ENCODE results near the gene SNX20.

SNX20 gene

DNA sequence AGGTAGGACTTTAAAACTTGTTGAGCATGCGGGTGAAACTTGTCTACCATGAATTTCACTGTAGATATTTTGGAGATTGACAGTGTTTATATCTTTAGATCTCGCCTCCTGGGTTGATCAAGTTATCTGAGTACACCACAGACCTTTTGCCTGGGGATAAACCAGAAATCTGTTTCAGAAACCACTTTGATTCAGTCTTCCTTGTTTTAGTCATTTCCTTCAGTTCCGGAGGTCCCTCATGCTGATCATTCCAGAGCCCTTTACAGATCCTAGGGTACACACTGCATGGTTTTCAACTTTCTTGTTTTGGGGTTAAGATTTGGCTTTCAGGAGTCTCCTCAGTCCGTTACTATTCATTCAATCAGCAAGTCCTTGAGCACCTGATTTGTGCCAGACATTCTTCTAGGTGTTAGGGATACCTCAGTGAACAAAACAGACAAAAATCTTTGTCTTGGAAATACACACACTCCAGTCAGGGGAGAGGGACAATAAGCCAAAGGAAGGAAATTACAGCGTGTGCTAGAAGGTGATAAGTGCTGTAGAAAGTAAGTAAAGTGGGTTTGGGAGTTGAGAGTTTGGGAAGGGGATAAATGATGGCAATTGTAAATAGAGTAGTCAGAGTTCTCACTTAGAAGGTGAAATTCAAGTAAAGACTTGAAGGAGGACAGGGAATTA lies 24.5 kb upstream of the SNX20 start:
- no peak for DNase-seq (ENCODE audit: low read depth)
- in situ Hi-C loops (cut with HindIII; ENCODE audit: low sequenced_read_pairs): no loop called here
- no peak overlapping the region for H3K4me3 ChIP-seq (ENCODE audit: low read depth, low read length)
- TF ChIP-seq, protein P1, sequence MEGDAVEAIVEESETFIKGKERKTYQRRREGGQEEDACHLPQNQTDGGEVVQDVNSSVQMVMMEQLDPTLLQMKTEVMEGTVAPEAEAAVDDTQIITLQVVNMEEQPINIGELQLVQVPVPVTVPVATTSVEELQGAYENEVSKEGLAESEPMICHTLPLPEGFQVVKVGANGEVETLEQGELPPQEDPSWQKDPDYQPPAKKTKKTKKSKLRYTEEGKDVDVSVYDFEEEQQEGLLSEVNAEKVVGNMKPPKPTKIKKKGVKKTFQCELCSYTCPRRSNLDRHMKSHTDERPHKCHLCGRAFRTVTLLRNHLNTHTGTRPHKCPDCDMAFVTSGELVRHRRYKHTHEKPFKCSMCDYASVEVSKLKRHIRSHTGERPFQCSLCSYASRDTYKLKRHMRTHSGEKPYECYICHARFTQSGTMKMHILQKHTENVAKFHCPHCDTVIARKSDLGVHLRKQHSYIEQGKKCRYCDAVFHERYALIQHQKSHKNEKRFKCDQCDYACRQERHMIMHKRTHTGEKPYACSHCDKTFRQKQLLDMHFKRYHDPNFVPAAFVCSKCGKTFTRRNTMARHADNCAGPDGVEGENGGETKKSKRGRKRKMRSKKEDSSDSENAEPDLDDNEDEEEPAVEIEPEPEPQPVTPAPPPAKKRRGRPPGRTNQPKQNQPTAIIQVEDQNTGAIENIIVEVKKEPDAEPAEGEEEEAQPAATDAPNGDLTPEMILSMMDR (IDR thresholded peaks at IDR 0.05; ENCODE audit: low read depth, low read length, missing control alignments): no peak

GRCh38 chr16:50704245-50704644 lies 23.1 kb upstream of the SNX20 start:
- in situ Hi-C loops (cut with HindIII; ENCODE audit: low sequenced_read_pairs): no loop called here
- no peak overlapping the region for H3K4me3 ChIP-seq (ENCODE audit: low read depth, low read length)
- TF ChIP-seq, protein P1 (IDR thresholded peaks at IDR 0.05; ENCODE audit: low read depth, low read length, missing control alignments): no peak
- DNase-seq (ENCODE audit: low read depth): no peak

- in situ Hi-C loops (cut with HindIII; ENCODE audit: low sequenced_read_pairs): no loop called here
- TF ChIP-seq, protein P1 (IDR thresholded peaks at IDR 0.05; ENCODE audit: low read depth, low read length, missing control alignments): no peak
Observed at GRCh38 chr16:50702725-50703124, 21.6 kb upstream of the SNX20 start.

DNA sequence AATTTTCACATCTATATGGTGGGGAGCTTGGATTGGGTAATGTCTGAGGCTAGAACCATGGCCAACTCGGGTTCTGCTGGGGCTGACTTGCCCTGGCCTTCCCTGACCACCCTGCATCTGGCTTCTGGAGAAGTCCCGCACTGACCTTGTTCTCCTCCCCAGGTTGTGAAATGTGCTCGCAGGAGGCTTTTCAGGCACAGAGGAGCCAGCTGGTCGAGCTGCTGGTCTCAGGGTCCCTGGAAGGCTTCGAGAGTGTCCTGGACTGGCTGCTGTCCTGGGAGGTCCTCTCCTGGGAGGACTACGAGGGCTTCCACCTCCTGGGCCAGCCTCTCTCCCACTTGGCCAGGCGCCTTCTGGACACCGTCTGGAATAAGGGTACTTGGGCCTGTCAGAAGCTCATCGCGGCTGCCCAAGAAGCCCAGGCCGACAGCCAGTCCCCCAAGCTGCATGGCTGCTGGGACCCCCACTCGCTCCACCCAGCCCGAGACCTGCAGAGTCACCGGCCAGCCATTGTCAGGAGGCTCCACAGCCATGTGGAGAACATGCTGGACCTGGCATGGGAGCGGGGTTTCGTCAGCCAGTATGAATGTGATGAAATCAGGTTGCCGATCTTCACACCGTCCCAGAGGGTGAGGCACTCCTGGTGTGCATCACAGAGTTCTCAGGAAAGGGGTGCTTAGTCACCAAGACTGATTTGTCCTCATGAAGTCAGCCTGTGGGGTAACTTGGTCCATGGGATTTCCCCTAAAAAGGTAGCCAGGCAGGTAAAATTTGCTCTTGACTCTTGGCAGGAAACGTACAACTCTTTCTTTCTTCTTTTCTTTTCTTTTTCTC lies 18.4 kb upstream of the SNX20 start:
- DNase-seq (ENCODE audit: low read depth): no peak
- in situ Hi-C loops (cut with HindIII; ENCODE audit: low sequenced_read_pairs): no loop called here
- TF ChIP-seq, protein P1 (IDR thresholded peaks at IDR 0.05; ENCODE audit: low read depth, low read length, missing control alignments): no peak
- H3K4me3 ChIP-seq (ENCODE audit: low read depth, low read length): no peak overlapping the region

More at GRCh38 chr16:50702725-50703124, 21.6 kb upstream of the SNX20 start:
- DNase-seq (ENCODE audit: low read depth): no peak
- H3K4me3 ChIP-seq (ENCODE audit: low read depth, low read length): no peak overlapping the region

GRCh38 chr16:50697881-50698767 lies 17.0 kb upstream of the SNX20 start:
- no peak overlapping the region for H3K4me3 ChIP-seq (ENCODE audit: low read depth, low read length)
- in situ Hi-C loops (cut with HindIII; ENCODE audit: low sequenced_read_pairs): no loop called here
- peak; percentile 18 for DNase-seq (ENCODE audit: low read depth)
- TF ChIP-seq, protein P1 (IDR thresholded peaks at IDR 0.05; ENCODE audit: low read depth, low read length, missing control alignments): no peak

GRCh38 chr16:50697421-50697715 lies 16.3 kb upstream of the SNX20 start:
- DNase-seq (ENCODE audit: low read depth): no peak
- TF ChIP-seq, protein P1 (IDR thresholded peaks at IDR 0.05; ENCODE audit: low read depth, low read length, missing control alignments): no peak
- in situ Hi-C loops (cut with HindIII; ENCODE audit: low sequenced_read_pairs): no loop called here
- H3K4me3 ChIP-seq (ENCODE audit: low read depth, low read length): no peak overlapping the region

Measured in astrocyte of the cerebellum (primary cell).